Measurements from ENCODE around the gene HMGCS2. TPM values are rescaled to one million over a fixed set of nuclear protein-coding genes. Genes with fewer than 3 reads are reported as not detected.

HMGCS2 gene
- total and polyA plus RNA-seq, 9 of the 15 experiments (the other 6 are each of a cell fraction or from before 2014, with no cell fraction given), result 0.13 TPM; not detected in 8

GRCh38 chr1:119815361-119815760, 46.7 kb upstream of the HMGCS2 start:
- BruUV-seq (replicated peaks), result no TSS peak
- H3K36me3 ChIP-seq (ENCODE audit: control insufficient read depth, insufficient read depth, low read length), result no peaks in the 10 kb centered on the region
- no peaks in the 10 kb centered on the region for H3K9me3 ChIP-seq (replicated peaks; ENCODE audit: control insufficient read depth, insufficient read depth, low read depth, low read length)
- H3K4me1 ChIP-seq (replicated peaks in 1 of 2; ENCODE audit: control insufficient read depth in 2 of 2, insufficient read depth in 2 of 2, low read length in 2 of 2), result peaks cover 0 to 17% of the 10 kb centered on the region in 2 experiments; a peak in 2 of 5 replicates
- H3K4me2 ChIP-seq (ENCODE audit: insufficient read depth, low read length), result no peak overlapping the region
- no peak overlapping the region for H3K9ac ChIP-seq (ENCODE audit: insufficient read depth in 1 of 2, low read depth in 2 of 2, low read length in 2 of 2)
- ATAC-seq (0 out of 3 replicates have a peak, but pooled peaks have one; percentile 35), FAIRE-seq (no peak), DNase-seq (ENCODE audit: extremely low read depth in 1 of 4, low spot score in 3 of 4) (peak in 1 of 4 experiments; percentile 21)
- H3K9me1 ChIP-seq (ENCODE audit: control insufficient read depth, insufficient read depth, low read length), result no peaks in the 10 kb centered on the region
- H3K27ac ChIP-seq (ENCODE audit: extremely low read depth, low read depth, low read length), result no peak overlapping the region
- in situ Hi-C loops (cut with MboI) (no loop called here), intact Hi-C loops (cut with micrococcal nuclease) (no loop called here)
- no peaks in the 10 kb centered on the region for H4K20me1 ChIP-seq (replicated peaks; ENCODE audit: control insufficient read depth, insufficient read depth, low read length)
- CTCF ChIA-PET (ENCODE audit: low intra/inter-chr PET ratio), result no interaction called here
- no peaks in the 10 kb centered on the region for H3K79me2 ChIP-seq (ENCODE audit: control insufficient read depth, insufficient read depth, low read length)
- POLR2A ChIA-PET, result interaction anchor here (0.7 to 1.4 kb wide), 3 partner anchors 19 to 32 kb away, joined by 3 to 4 read pairs (median 3); no protein-coding TSS in a partner anchor
- H3K27me3 ChIP-seq (ENCODE audit: control insufficient read depth in 2 of 2, insufficient read depth in 2 of 2, low read length in 2 of 2), result peaks cover 0 to 4% of the 10 kb centered on the region in 2 experiments; a peak in 3 of 5 replicates
- no peak overlapping the region for H2AFZ ChIP-seq (ENCODE audit: low read depth, low read length)
- H3K4me3 ChIP-seq, result no peak overlapping the region
- WGBS (ENCODE audit: insufficient coverage, low coverage, missing lambda C conversion rate), result 0% methylated on average over 3 of the region's 3 CpGs
- TF ChIP-seq PYGO2 (tag; IDR thresholded peaks at IDR 0.05) (no peak), JUND (IDR thresholded peaks at IDR 0.05; ENCODE audit: borderline replicate concordance, low read depth, low read length) (peak; percentile 51; the same call in 1 of the 2 replicates), JUND (tag; IDR thresholded peaks at IDR 0.05; ENCODE audit: borderline replicate concordance, low read depth, low read length) (no peak), ATF3 (IDR thresholded peaks at IDR 0.05) (peak; percentile 28; the same call in 1 of the 2 replicates), ATF3 (CRISPR knock-in tag; conservative IDR thresholded peaks at IDR 0.05) (no peak), ARID1B (IDR thresholded peaks at IDR 0.05) (peak; percentile 67), ZFP1 (CRISPR knock-in tag; IDR thresholded peaks at IDR 0.05) (no peak), MEIS2 (IDR thresholded peaks at IDR 0.05; ENCODE audit: partially characterized antibody) (peak; percentile 77), TEAD4 (IDR thresholded peaks at IDR 0.05; ENCODE audit: low read length) (peak; percentile 86), TEAD4 (CRISPR knock-in tag; IDR thresholded peaks at IDR 0.05; ENCODE audit: borderline replicate concordance) (no peak), TAL1 (IDR thresholded peaks at IDR 0.05) (peak; percentile 48), SMARCA4 (IDR thresholded peaks at IDR 0.05) (peak; percentile 28; the same call in 1 of the 2 replicates), SRF (CRISPR knock-in tag; IDR thresholded peaks at IDR 0.05) (peak in 1 of 2 experiments; percentile 86; a peak in 1 of 4 replicates), TCF3 (CRISPR knock-in tag; IDR thresholded peaks at IDR 0.05) (peak; percentile 66), KLF16 (IDR thresholded peaks at IDR 0.05) (peak; percentile 28; the same call in 1 of the 2 replicates), CBFA2T2 (conservative IDR thresholded peaks at IDR 0.05) (peak; percentile 63), MLLT1 (IDR thresholded peaks at IDR 0.05) (peak in 1 of 2 experiments; percentile 25; a peak in 1 of 4 replicates), CBFA2T3 (IDR thresholded peaks at IDR 0.05) (peak; percentile 80), ZNF354B (CRISPR knock-in tag; IDR thresholded peaks at IDR 0.05) (no peak), THAP7 (CRISPR knock-in tag; IDR thresholded peaks at IDR 0.05) (no peak), FOSL1 (tag; conservative IDR thresholded peaks at IDR 0.05) (peak; percentile 93)
- TF ChIP-seq, protein P1, sequence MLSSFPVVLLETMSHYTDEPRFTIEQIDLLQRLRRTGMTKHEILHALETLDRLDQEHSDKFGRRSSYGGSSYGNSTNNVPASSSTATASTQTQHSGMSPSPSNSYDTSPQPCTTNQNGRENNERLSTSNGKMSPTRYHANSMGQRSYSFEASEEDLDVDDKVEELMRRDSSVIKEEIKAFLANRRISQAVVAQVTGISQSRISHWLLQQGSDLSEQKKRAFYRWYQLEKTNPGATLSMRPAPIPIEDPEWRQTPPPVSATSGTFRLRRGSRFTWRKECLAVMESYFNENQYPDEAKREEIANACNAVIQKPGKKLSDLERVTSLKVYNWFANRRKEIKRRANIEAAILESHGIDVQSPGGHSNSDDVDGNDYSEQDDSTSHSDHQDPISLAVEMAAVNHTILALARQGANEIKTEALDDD (IDR thresholded peaks at IDR 0.05), result 0 out of 2 replicates have a peak, but pooled peaks have one; percentile 15

All from K562 (cell line).